ENCODE data around the gene KAZALD1. TPM values are rescaled to one million over a fixed set of nuclear protein-coding genes. Genes with fewer than 3 reads are reported as not detected.
A peak's percentile ranks its signal among the peaks of the same experiment; 100 is the strongest.

Gene KAZALD1
- total RNA-seq, 1 experiment from 2014 or later: 12.5 TPM

DNA sequence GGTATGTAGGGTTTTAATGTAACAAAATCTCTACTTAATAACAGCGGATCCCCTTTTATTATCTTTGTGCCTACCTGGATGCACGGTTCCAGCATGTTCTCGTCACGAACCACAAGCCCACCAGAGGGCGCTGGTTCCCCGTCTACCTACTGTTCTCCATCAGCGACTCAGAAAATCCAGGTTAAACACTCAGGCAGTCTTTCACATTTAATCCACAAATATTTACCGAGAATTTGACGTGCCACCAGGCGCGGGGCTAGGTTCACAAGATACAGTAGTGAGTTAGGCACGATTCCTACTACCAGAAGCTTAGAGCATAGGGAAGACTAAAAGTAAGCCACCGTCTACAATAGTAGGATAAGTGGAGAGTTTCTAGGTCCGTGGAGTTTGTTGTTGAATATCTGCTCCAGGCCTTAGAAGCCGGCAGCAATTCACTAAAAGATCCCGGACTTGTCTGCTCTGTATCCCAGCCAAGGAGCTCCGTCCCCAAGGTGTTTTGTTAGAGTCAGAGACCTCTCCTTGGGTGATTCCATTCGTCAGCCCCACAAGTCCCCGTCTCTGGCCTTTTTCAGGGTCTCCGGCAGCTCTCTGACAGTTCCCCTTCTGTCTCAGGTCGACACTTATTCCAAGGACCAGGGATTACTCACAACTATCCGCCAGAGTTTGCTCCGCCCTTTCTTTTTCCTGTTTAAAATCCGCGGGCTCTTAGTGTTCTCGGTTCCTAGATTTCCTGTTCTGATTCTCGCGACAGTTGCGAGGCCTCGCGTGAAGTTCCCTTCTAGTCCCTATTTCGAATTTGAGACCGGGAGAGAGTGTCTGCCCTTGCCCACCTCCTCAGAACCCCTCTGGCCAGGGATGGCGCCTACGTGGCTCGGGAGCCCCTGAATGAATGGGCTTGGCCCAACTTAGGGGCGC is 1.5 kb upstream of the KAZALD1 start:
- Histone ChIP-seq H3K9me3 (ENCODE audit: low read depth, low read length, poor library complexity, severe bottlenecking) (no peaks in the 10 kb centered on the region), H3K4me3 (ENCODE audit: low read depth, low read length, poor library complexity, severe bottlenecking) (peak overlapping the region; percentile 73), H3K4me1 (ENCODE audit: insufficient read depth, low read length, poor library complexity, severe bottlenecking) (peaks cover 62% of the 10 kb centered on the region), H3K36me3 (ENCODE audit: insufficient read depth, low read length, poor library complexity, severe bottlenecking) (no peaks in the 10 kb centered on the region), H3K27ac (ENCODE audit: low read depth, low read length, poor library complexity, severe bottlenecking) (peak overlapping the region; percentile 98), H3K27me3 (replicated peaks; ENCODE audit: insufficient read depth, low read depth, low read length, poor library complexity) (no peaks in the 10 kb centered on the region)
- TF ChIP-seq EZH2 (IDR thresholded peaks at IDR 0.05; ENCODE audit: borderline replicate concordance, low read depth, low read length, poor library complexity, severe bottlenecking): no peak
- TF ChIP-seq, protein P1, sequence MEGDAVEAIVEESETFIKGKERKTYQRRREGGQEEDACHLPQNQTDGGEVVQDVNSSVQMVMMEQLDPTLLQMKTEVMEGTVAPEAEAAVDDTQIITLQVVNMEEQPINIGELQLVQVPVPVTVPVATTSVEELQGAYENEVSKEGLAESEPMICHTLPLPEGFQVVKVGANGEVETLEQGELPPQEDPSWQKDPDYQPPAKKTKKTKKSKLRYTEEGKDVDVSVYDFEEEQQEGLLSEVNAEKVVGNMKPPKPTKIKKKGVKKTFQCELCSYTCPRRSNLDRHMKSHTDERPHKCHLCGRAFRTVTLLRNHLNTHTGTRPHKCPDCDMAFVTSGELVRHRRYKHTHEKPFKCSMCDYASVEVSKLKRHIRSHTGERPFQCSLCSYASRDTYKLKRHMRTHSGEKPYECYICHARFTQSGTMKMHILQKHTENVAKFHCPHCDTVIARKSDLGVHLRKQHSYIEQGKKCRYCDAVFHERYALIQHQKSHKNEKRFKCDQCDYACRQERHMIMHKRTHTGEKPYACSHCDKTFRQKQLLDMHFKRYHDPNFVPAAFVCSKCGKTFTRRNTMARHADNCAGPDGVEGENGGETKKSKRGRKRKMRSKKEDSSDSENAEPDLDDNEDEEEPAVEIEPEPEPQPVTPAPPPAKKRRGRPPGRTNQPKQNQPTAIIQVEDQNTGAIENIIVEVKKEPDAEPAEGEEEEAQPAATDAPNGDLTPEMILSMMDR (conservative IDR thresholded peaks at IDR 0.05; ENCODE audit: low read depth, low read length): peak; percentile 96
- intact Hi-C loops (cut with micrococcal nuclease; ENCODE audit: unreplicated experiment): loop anchor here (1.0 to 5.0 kb wide), 2 partner anchors 8 to 63 kb away; partner anchors contain the start of gene LZTS2
- BruUV-seq (replicated peaks): TSS peak; percentile 80
- ChIA-PET POLR2A (ENCODE audit: low non-redundant PET) (interaction anchor here (0.7 kb wide), 1 partner anchor 1402 kb away, joined by 4 read pairs; no protein-coding TSS in a partner anchor), CTCF (interaction anchor here (0.6 to 2.8 kb wide), 3 partner anchors 10 to 82 kb away, joined by 3 to 13 read pairs (median 4); no protein-coding TSS in a partner anchor)
- peak; percentile 97 for DNase-seq (ENCODE audit: low spot score)

DNA sequence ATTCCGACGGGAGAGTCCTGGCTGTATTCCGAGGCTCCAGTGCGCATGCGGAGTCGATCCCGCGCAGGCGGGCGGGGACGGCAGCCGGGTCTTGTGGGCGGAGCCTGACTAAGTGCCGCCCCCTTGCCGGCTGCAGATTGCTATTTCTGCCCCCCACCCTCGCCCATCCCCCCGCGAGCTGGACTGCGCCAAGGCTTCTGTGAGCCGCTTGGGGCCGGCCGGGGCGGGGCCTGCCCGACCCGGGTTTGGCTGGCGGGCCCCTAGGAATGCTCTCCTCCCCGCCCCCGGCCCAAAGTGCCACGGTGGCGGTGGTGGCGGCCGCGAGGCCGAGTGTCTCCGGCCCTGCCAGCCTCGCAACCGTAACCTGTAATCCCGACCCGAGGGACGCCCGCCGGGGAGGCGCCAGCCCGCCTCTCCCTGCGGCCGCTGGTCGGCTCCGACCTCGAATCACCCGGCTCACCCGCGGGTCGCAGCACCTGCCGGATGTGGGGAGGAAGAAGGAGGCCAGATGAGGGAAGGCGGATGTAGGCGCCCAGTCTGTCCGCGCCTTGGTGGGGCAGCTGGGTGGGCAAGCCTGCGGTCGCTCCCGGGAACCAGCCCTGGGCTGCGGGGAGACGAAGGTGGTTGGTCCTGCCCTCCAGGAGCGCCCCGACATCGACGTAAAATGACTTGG is 702 bp upstream of the KAZALD1 start:
- Histone ChIP-seq H3K27ac (ENCODE audit: low read depth, low read length, poor library complexity, severe bottlenecking) (peak overlapping the region; percentile 98), H3K36me3 (ENCODE audit: insufficient read depth, low read length, poor library complexity, severe bottlenecking) (no peaks in the 10 kb centered on the region), H3K4me1 (ENCODE audit: insufficient read depth, low read length, poor library complexity, severe bottlenecking) (peaks cover 70% of the 10 kb centered on the region), H3K27me3 (replicated peaks; ENCODE audit: insufficient read depth, low read depth, low read length, poor library complexity) (no peaks in the 10 kb centered on the region), H3K4me3 (ENCODE audit: low read depth, low read length, poor library complexity, severe bottlenecking) (peak overlapping the region; percentile 73), H3K9me3 (ENCODE audit: low read depth, low read length, poor library complexity, severe bottlenecking) (no peaks in the 10 kb centered on the region)
- ChIA-PET POLR2A (ENCODE audit: low non-redundant PET) (interaction anchor here (0.7 kb wide), 1 partner anchor 1403 kb away, joined by 4 read pairs; no protein-coding TSS in a partner anchor), CTCF (interaction anchor here (1.1 to 1.4 kb wide), 3 partner anchors 11 to 81 kb away, joined by 3 to 10 read pairs (median 8); no protein-coding TSS in a partner anchor)
- DNase-seq (ENCODE audit: low spot score): peak; percentile 94
- intact Hi-C loops (cut with micrococcal nuclease; ENCODE audit: unreplicated experiment): loop anchor here (1.0 to 5.0 kb wide), 2 partner anchors 7 to 64 kb away; partner anchors contain the start of gene LZTS2
- TF ChIP-seq, protein P1 (conservative IDR thresholded peaks at IDR 0.05; ENCODE audit: low read depth, low read length): no peak
- TF ChIP-seq EZH2 (IDR thresholded peaks at IDR 0.05; ENCODE audit: borderline replicate concordance, low read depth, low read length, poor library complexity, severe bottlenecking): no peak
- BruUV-seq (replicated peaks): no TSS peak

All from A673 (cell line).